A204.1 (cell line): ENCODE results near the gene SSH3.
"Not testable (repeated sequence)": the region's sequence is repeated elsewhere in the genome, so short reads cannot be mapped to it uniquely, and the experiment has no call there.

Experiments
- FAIRE-seq: peaks from 2 replicates; lab custom pipeline; 2012; peaks lifted over from hg19 to GRCh38; lab: Jason Lieb, UNC

The SSH3 gene

GRCh38 chr11:67312187-67313021 lies 9.1 kb downstream of the SSH3 start:
- FAIRE-seq = no peak

DNA sequence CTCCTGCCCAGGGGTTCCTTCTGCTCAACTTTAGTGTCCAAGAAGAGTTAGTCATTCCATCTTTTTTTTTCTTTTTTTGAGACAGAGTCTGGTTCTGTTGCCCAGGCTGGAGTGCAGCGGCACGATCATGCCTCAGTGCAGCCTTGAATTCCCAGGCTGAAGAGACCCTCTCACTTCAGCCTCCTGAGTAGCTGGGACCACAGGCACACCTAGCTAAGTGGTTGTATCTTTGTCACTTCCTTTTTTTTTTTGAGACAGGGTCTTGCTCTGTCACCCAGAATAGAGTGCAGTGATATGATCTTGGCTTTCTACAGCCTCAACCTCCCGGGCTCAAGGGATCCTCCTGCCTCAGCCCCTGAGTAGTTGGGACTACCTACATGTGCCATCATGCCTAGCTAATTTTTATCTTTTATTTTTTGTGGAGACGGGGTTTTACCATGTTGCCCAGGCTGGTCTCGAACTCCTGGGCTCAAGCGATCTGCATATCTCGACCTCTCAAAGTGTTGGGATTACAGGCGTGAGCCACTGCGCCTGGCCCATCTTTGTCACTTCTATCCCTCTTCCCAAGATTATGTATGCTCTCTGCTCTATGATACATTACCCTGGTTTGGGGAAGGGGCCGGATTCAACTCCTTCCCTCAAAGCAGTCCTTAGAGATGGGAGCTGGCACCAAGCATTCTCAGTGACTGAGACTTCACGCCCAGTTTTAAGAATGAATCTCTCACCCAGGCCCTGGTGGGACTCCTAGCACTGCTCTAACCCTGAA lies 10.0 kb downstream of the SSH3 start:
- no peak for FAIRE-seq

GRCh38 chr11:67314218-67314617 lies 10.9 kb downstream of the SSH3 start:
- FAIRE-seq = no peak

DNA sequence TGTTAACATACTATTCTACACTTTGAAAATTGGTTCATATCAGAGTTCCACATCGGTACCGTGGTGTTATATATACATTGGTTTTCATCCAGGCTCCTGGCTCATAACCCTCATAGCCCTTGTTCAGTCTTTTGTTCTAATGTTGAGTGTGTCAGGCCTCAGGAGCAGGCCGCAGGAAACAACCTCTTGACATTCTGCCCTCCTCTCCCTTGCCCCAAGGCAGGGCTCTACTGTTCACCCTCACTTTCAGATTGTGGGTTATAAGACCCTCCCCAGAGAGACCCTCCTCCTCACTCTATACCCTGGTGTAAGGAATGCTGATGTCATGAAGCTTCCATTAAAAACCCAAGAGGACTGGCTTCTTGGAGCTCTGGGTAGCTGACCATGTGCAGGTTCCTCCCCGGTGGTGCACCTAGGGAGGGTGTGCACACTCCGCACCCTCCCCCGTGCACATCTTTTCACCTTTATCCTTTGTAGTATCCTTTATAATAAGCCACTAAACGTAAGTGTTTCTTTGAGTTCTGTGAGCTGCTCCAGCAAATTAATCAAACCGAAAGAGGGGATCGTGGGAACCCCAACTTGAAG lies 12.1 kb downstream of the SSH3 start:
- no peak for FAIRE-seq

- FAIRE-seq = no peak
Measured at GRCh38 chr11:67316882-67317204, 13.5 kb downstream of the SSH3 start.

DNA sequence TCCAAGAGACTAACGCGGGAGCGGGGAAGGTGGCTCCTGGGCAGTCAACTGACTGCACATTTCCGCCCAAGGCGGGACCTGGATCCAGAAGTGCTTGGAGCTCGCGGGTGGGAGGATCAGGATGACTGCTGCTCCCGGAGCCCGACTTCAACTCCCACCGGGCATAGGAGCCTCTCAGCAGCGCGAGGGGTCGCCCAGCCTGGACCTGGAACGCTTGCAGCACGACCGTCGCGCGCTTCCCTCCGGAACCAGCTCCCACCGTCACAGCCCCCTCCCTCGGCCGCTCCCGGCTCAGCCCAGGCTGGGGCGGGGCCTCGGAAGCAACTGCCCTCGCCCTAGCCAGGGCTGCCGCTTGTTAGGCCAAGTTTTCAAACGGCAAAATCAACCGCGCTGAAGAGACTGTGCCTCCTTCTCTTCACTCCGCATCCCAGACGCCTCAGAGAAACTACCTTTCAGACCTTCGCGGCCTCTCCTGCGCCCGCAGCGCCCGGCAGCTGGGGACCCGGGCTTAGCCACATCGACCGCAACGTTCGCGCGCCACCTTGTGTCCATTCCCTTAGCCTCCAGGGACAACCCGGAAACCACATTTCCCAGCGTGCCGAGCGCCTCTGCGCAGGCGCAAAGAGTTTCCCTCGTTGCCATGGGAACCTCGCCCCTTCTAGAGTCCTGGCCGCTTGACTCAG lies 14.0 kb downstream of the SSH3 start:
- FAIRE-seq = no peak

DNA sequence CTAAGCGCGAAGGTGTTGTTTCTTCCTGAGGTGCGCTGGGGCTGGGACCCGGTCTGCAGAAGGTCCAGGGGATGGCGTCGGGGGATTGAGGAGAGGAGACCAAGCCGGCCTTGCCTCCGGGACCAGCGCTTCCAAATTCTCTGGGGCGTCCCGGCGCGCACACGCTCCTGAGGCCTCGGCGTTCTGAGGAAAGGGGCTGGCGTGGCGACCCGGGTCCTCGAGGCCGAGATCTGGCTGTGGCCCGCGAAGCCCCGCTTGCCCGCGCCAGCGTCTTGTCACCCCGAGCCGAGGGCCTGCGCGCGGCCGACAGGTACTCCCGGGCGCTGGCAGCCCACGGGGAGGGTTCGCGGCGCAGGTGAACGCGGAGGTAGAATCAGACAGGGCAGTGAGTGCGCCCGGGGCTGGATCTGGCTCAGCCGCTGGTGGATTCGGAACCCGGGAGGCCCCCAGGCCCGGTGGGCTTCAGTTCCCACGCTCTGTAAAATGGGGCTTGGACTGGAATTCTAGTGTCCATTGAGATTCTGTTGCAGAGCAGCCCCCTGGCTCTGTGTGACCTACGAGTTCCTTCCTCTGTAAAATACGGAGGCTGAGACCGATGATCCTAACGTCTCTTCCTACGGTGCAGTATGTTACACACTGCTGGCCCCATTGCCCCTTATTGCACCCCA lies 14.7 kb downstream of the SSH3 start:
- FAIRE-seq = no peak

DNA sequence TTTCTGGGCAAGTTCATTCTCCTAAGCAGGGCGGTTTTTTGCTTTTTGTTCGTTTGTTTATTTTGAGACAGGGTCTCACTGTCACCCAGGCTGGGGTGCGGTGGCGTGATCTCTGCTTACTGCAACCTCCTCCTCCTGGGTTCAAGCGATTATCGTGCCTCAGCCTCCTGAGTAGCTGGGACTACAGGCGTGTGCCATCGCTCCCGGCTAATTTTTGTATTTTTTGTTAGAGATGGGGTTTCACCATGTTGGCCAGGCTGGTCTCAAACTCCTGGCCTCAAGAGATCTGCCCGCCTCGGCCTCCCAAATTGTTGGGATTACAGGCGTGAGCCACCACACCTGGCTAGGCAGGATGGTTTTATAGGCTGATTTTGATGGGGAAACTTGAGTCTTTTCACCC lies 15.5 kb downstream of the SSH3 start:
- FAIRE-seq = not testable (repeated sequence)

- FAIRE-seq = no peak
Measured at GRCh38 chr11:67320011-67320410, 16.7 kb downstream of the SSH3 start.

DNA sequence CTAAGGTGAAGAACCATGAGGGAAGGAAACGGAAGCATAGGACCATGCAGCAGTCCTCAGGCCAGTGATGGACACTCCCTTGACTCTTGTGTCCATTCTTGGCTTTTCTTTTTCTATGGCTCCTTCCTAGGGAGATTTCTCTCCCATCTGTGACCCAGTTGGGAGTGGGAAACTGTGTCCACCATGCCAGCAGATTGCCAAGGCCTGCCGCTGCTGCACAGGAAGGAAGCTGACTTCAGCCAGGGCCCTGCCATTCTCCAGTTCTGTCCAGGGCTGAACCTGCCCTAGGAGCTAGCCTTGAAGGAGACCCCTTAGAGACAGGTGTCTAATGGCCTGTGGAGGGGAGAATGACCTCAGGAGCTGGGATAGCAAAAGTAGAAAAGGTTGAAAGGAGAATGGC lies 17.4 kb downstream of the SSH3 start:
- no peak for FAIRE-seq

GRCh38 chr11:67321313-67321871 lies 18.1 kb downstream of the SSH3 start:
- FAIRE-seq = no peak

- no peak for FAIRE-seq
Measured at GRCh38 chr11:67322049-67322448, 18.7 kb downstream of the SSH3 start.

DNA sequence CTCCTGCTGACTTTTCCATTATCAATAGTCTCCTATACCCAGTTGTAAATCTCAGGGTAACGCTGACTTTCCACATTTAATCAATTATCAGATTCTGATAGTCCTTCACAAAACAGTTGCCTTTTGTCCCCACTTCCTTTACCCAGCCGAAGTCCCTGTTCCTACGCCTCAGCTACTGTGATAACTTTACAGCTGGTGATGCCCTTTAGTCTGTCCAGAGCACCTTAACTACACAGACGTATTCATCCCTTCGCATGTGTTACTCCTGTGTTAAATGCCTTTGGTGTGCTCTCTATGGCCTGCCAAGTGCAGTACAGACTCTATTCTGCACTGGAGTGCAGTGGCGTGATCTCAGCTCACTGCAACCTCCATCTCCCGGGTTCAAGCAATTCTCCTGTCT lies 20.2 kb downstream of the SSH3 start:
- no peak for FAIRE-seq

DNA sequence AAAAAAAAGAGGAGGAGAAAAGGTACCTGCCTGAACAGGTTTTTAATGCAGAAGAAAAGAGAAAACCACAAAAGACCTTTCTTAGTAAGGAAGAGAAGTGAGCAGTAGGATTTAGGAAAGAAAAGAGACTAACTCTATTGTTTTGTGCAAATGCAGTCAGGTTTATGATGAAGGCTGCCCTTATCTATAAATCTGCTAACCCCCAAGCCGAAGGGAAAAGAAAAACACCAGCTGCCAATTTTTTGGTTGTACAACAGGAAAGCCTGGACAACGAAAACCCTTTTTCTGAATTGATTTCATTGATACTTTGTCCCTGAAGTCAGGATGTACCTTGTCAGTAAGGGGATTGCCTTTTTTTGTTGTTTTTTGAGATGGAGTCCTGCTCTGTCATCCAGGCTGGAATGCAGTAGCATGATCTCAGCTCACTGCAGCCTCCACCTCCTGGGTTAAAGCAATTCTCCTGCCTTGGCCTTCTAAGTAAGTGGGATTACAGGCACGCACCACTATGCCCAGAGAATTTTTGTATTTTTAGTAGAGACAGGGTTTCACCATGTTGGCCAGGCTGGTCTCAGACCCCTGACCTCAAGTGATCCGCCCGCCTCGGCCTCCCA lies 28.9 kb downstream of the SSH3 start:
- FAIRE-seq = no peak

DNA sequence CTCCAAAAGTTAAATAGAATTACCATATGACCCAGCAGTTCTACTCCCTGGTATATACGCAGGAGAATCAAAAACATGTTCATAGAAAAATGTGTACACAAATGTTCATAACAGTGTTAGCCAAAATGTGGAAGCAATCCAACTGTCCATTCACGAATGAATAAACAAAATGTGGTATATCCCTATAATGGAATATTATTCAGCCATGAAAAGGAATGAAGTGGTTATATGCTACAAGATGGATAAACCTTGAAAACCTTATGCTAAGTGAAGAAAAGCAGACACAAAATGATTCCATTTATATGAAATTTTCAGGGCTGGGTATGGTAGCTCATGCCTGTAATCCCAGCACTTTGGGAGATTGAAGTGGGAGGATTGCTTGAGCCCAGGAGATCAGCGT lies 33.9 kb downstream of the SSH3 start:
- no peak for FAIRE-seq

- no peak for FAIRE-seq
Measured at GRCh38 chr11:67344264-67344663, 40.9 kb downstream of the SSH3 start.

- FAIRE-seq = no peak
Measured at GRCh38 chr11:67345247-67345919, 42.1 kb downstream of the SSH3 start.

- FAIRE-seq = no peak
Measured at GRCh38 chr11:67345920-67346819, 42.8 kb downstream of the SSH3 start.

GRCh38 chr11:67347964-67348749 lies 44.8 kb downstream of the SSH3 start:
- no peak for FAIRE-seq
